ENCODE data around the gene EYS. TPM values are rescaled to one million over a fixed set of nuclear protein-coding genes. Genes with fewer than 3 reads are reported as not detected.

The EYS gene
- total and polyA plus RNA-seq, 2 of the 8 experiments (the other 6 are each of a cell fraction or from before 2014, with no cell fraction given): 0.05 to 0.13 TPM

GRCh38 chr6:64815718-64816117 lies 891.3 kb downstream of the EYS start (continued):
- no peak for TF ChIP-seq CHD2 (IDR thresholded peaks at IDR 0.05; ENCODE audit: low read length)
- no peak for TF ChIP-seq SIRT6 (IDR thresholded peaks at IDR 0.05; ENCODE audit: low read length)
- TF ChIP-seq JUND (IDR thresholded peaks at IDR 0.05; ENCODE audit: low read length): no peak
- no peak for TF ChIP-seq POLR2A (IDR thresholded peaks at IDR 0.05; ENCODE audit: control extremely low read depth in 1 of 2, low read depth in 2 of 2, low read length in 2 of 2)

Data from H1 (cell line).